Cardiac muscle cell (in vitro differentiated cells and primary cell): ENCODE data around the gene SPATA12. TPM values are rescaled to one million over a fixed set of nuclear protein-coding genes. Genes with fewer than 3 reads are reported as not detected.

Experiments used
- DNase-seq, 2 donors: peaks; one replicate each; pipeline versions ENCODE4 v3.0.0 to v3.0.0-alpha.2; 2010 to 2017; ENCODE audit warnings: low read depth in 1 of 2, low spot score in 1 of 2
- H3K27ac ChIP-seq: fragments of 200-600 bp; sonication (generic); 2 replicates; pipeline ENCODE4 v1.5.1; 2016
- H3K27me3 ChIP-seq: fragments of 200-600 bp; sonication (generic); 2 replicates; pipeline ENCODE4 v1.6.0; 2016; ENCODE audit warnings: control low read depth
- H3K36me3 ChIP-seq: fragments of 200-600 bp; sonication (generic); 2 replicates; pipeline ENCODE4 v1.5.1; 2016; ENCODE audit warnings: control low read depth
- H3K4me1 ChIP-seq: fragments of 200-600 bp; sonication (generic); 2 replicates; pipeline ENCODE4 v1.8.1; 2017; ENCODE audit warnings: low read depth, mild to moderate bottlenecking, mixed run types
- H3K4me3 ChIP-seq: fragments of 200-600 bp; sonication (generic); 2 replicates; pipeline ENCODE4 v1.5.1; 2016; ENCODE audit warnings: mild to moderate bottlenecking
- H3K9me3 ChIP-seq: fragments of 200-600 bp; sonication (generic); 2 replicates; pipeline ENCODE4 v1.5.1; 2017; ENCODE audit warnings: low read depth, mild to moderate bottlenecking, control low read depth
- polyA plus RNA-seq: library from polyadenylated mRNA; unstranded; fragments of >200 nt; fragmentation: Nextera tagmentation; extraction: Ambion mirVana; gene quantifications from 2 replicates; pipeline ENCODE4 v1.2.1, GENCODE V29; 2016
- total RNA-seq: library from RNA; depleted of rRNA; stranded (reverse); fragments of >200 nt; gene quantifications from 2 replicates; pipeline ENCODE4 v1.2.3, GENCODE V29; 2016
- TF ChIP-seq, protein P1 (sequence below): IDR thresholded peaks from 2 replicates; pipeline ENCODE4 v1.5.1; 2012; ENCODE audit warnings: low read depth, mild to moderate bottlenecking, low read length

SPATA12 gene, protein sequence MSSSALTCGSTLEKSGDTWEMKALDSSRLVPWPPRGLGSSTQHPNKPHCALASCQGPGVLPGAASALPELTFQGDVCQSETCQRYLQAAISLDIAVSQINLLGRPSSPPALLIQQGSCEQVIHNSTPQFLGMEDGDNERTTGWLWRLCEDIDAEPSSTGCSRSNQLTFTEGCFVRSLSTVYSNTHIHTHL
- not detected in 2 replicates for total RNA-seq
- 0.91 TPM in 1 of 2 replicates, not detected in the other for polyA plus RNA-seq

DNA sequence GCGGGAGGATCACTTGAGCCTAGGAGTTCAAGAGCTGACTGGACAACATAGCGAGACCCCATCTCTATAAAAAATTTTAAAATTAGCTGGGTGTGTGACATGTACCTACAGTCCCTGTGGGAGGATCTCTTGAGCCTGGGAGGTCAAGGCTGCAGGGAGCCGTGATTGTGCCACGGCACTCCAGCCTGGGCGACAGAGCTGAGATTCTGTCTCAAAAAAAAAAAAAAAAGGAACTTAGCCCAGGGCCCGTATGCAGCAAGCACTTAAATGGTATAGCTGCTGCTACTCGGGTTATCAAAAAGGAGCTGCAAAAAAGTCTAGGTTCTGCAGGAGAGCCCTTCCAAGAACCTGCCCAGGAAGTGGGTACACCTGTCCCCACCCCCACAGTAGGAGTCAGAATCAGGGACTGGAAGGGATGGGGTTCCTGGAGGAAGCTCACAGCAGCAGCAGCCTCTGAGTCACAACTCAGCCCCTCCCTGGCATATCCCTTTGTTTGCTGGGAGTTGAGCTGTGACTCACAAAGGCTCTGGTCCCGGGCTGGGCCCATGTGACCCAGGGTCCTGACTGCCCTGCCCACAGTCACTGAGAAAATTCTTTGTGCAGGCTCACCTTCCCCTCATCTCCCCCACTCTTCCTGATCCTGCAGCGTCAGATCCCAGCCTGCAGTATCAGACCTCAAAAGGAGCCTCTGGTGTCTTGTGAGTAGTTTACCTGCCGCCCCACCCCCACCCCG is at the start of gene SPATA12:
SPATA12 (plus strand) TSS at position 576 of the 733 bp plus-strand sequence. CDS start 13,031 bp downstream, outside the sequence.
- peak in 1 of 2 donors; percentile 80 for DNase-seq
- Histone ChIP-seq H3K27ac (no peak within 1 kb of the TSS), H3K4me1 (peaks cover 2% of the 10 kb centered on the region), H3K9me3 (no peaks in the 10 kb centered on the region), H3K27me3 (no peaks in the 10 kb centered on the region), H3K4me3 (no peak within 1 kb of the TSS), H3K36me3 (no peaks in the 10 kb centered on the region)
- TF ChIP-seq, protein P1, sequence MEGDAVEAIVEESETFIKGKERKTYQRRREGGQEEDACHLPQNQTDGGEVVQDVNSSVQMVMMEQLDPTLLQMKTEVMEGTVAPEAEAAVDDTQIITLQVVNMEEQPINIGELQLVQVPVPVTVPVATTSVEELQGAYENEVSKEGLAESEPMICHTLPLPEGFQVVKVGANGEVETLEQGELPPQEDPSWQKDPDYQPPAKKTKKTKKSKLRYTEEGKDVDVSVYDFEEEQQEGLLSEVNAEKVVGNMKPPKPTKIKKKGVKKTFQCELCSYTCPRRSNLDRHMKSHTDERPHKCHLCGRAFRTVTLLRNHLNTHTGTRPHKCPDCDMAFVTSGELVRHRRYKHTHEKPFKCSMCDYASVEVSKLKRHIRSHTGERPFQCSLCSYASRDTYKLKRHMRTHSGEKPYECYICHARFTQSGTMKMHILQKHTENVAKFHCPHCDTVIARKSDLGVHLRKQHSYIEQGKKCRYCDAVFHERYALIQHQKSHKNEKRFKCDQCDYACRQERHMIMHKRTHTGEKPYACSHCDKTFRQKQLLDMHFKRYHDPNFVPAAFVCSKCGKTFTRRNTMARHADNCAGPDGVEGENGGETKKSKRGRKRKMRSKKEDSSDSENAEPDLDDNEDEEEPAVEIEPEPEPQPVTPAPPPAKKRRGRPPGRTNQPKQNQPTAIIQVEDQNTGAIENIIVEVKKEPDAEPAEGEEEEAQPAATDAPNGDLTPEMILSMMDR, result no peak

DNA sequence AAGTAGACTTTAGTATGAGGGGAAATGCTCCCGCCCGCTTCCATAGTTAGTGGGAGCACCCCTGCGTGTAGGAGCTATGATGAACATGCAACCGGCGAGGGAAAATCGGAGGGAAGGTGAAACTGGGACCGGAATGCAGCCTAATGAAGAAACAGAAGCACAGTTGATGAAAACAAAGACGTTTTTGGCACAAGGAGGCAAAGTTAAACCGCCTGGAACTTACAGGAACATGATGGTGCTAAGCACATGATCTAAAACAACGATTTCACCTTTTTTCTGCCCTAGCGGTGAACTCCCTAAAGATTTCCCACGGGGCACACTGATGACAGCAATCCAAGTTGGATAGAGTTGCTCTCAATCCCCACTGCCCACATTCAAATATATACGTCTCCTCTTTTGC is 49.4 kb upstream of the SPATA12 start:
- H3K27ac ChIP-seq, result no peak overlapping the region
- DNase-seq, result peak in 1 of 2 donors; percentile 25
- no peaks in the 10 kb centered on the region for H3K27me3 ChIP-seq
- TF ChIP-seq, protein P1, result no peak
- H3K4me1 ChIP-seq, result peaks cover 44% of the 10 kb centered on the region
- no peaks in the 10 kb centered on the region for H3K36me3 ChIP-seq
- no peak overlapping the region for H3K4me3 ChIP-seq
- H3K9me3 ChIP-seq, result no peaks in the 10 kb centered on the region

DNA sequence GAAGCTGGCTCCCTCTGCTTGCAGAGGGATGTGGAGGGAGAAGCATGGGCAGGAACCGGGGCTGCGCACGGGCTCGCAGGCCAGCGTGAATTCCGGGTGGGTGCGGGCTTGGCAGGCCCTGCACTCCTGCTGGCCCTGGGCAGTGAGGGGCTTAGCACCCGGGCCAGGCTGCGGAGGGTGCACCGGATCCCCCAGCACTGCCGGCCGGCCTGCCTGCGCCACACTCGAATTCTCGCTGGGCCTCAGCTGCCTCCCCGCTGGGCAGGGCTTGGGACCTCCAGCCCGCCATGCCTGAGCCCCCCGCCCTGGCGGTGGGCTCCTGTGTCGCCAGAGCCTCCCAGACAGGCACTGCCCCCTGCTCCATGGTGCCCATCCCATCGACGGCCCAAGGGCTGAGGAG is 47.6 kb upstream of the SPATA12 start:
- Histone ChIP-seq H3K9me3 (no peaks in the 10 kb centered on the region), H3K36me3 (no peaks in the 10 kb centered on the region), H3K27me3 (no peaks in the 10 kb centered on the region), H3K4me3 (no peak overlapping the region), H3K4me1 (peaks cover 46% of the 10 kb centered on the region), H3K27ac (no peak overlapping the region)
- TF ChIP-seq, protein P1, result no peak
- no peak for DNase-seq

DNA sequence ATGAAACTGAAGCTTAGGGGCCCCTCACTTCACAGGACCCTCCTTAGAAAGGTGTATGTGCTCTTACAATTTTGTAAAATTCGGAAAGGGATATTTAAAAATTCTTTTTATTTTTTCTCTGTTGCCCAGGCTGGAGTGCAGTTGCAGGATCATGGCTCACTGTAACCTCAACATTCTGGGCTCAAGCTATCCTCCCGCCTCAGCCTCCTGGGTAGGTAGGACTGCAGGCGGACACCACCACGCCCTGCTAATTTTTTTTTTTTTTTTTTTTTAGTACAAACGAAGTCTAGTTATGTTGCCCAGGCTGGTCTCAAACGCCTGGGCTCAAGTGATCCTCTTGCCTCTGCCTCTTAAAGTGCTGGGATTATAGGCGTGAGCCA is 45.1 kb upstream of the SPATA12 start:
- no peak overlapping the region for H3K4me3 ChIP-seq
- H3K36me3 ChIP-seq, result no peaks in the 10 kb centered on the region
- H3K4me1 ChIP-seq, result peaks cover 42% of the 10 kb centered on the region
- H3K27ac ChIP-seq, result peak overlapping the region; percentile 84
- no peak for DNase-seq
- TF ChIP-seq, protein P1, result no peak
- H3K27me3 ChIP-seq, result no peaks in the 10 kb centered on the region
- no peaks in the 10 kb centered on the region for H3K9me3 ChIP-seq

DNA sequence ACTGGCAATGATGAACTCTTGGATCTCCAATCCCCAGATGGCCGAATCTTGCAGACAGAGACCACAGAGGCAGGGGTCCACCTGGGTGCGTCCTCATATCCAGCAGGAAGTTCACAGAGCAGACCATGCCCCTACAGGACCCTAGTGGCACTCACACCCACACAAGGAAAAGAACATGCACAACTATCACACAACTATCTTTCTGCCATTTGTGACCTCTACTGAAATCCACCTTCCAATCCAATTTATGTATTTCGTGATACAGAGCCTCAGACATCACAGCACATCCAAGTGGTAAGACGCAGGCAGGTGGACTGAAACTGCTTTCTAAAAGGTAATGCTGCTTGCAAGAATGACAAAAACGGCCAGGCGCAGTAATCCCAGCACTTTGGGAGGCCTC is 44.6 kb upstream of the SPATA12 start:
- no peak for DNase-seq
- Histone ChIP-seq H3K36me3 (no peaks in the 10 kb centered on the region), H3K9me3 (no peaks in the 10 kb centered on the region), H3K4me3 (no peak overlapping the region), H3K4me1 (peaks cover 42% of the 10 kb centered on the region), H3K27ac (peak overlapping the region; percentile 90), H3K27me3 (no peaks in the 10 kb centered on the region)
- TF ChIP-seq, protein P1, result no peak
